GM12873 (cell line): ENCODE data around the gene TBRG4.

Experiments
- CTCF ChIP-seq: IDR thresholded peaks from 2 replicates; pipeline ENCODE4 v1.5.1; 2012; ENCODE audit warnings: low read depth, mild to moderate bottlenecking, moderate library complexity, low read length, control low read depth; ENCODE audit not compliant: insufficient read depth; ENCODE audit errors: missing control alignments

TBRG4 gene

GRCh38 chr7:45122975-45123860, 11.7 kb upstream of the TBRG4 start:
- TF ChIP-seq CTCF = no peak

- no peak for TF ChIP-seq CTCF
Observed at GRCh38 chr7:45119550-45119949, 8.1 kb upstream of the TBRG4 start.

DNA sequence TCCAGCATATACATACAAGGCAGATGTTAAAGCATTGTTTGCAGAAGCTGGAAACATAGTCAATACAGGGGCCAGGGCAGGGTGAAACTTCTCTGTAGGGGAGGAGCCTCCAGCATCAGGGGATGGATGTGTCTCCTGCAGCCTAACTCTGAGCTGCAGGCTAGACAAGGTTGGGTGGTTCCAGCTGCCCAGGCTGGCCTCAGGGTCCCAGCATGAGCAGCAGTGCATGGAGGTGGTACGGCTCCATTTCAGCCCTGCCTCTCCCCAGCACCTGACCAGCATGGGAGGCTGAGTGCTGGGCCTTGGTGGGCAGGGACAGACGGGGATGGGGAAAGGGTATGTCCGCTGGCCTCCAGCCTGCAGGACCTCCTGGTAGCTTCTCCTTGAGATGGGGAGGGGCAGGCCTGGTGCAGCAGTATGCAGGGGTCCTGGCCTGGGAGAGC, 7.4 kb upstream of the TBRG4 start:
- TF ChIP-seq CTCF = no peak

DNA sequence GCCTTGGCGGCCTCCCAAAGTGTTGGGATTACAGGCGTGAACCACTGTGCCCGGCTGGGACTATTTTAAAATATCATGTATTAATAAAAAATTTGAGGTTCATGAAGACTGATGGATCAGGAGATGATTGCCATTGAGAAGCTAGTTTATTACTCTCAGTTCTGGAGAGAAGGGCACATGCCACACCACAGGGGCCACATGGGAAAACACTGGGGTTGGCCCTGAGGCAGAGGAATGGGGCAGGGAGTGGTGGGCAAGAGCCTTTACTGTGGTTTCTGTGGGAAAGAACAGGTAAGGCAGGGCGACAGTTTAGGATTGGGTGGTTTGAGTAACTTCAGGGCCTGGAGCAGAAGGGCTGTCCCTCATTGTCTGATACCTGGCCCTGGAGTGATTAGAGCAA, 6.8 kb upstream of the TBRG4 start:
- TF ChIP-seq CTCF = no peak

GRCh38 chr7:45117582-45117981, 6.1 kb upstream of the TBRG4 start:
- TF ChIP-seq CTCF = no peak

DNA sequence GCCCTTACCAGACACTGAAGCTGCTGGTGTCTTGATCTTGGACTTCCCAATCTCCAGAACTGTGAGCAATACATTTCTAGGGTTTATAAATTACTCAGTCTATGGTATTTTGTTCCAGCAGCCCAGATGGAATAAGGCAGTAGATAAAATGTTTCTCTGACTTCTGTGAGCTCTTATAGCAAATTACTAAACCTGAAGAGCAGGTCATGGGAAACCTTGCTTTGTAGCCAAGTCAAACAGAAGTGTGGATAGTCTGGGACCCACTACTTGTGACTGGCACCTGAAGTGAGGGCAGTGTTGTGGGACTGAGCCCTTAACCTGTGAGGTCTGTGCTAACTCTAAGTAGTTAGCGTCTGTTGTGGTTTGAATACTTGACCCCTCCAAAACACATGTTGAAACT, 4.6 kb upstream of the TBRG4 start:
- TF ChIP-seq CTCF = no peak

GRCh38 chr7:45114926-45115325, 3.4 kb upstream of the TBRG4 start:
- no peak for TF ChIP-seq CTCF
